Activated T-helper 1 cell treated with anti-CD3 and anti-CD28 coated beads, Interleukin-12 subunit alpha, Interleukin-12 subunit beta, Interleukin-2, Interleukin-4 antibody, amounts not matched to agents 30 ng/mL and 10 ng/mL and 1 ng/mL, durations not matched to agents 14 hours and 24 hours and 36 hours (primary cell): Measurements from ENCODE around the gene STX8. TPM values are rescaled to one million over a fixed set of nuclear protein-coding genes. Genes with fewer than 3 reads are reported as not detected.

ENCODE experiments used
- DNase-seq: peaks from one replicate; pipeline ENCODE4 v3.0.0; 2021; ENCODE audit warnings: low spot score
- H3K27ac Mint-ChIP-seq: one replicate; pipeline ENCODE4 v1.8.0; 2021; ENCODE audit warnings: mild to moderate bottlenecking, mixed read lengths
- H3K27me3 Mint-ChIP-seq: one replicate; pipeline ENCODE4 v1.8.0; 2022; ENCODE audit warnings: mild to moderate bottlenecking, moderate library complexity, mixed read lengths; ENCODE audit not compliant: insufficient read depth
- H3K36me3 Mint-ChIP-seq: one replicate; pipeline ENCODE4 v1.8.0; 2021; ENCODE audit warnings: low read depth, mixed read lengths
- H3K4me1 Mint-ChIP-seq: one replicate; pipeline ENCODE4 v1.8.0; 2021; ENCODE audit warnings: low read depth, mixed read lengths
- H3K4me3 Mint-ChIP-seq: one replicate; pipeline ENCODE4 v1.8.0; 2021; ENCODE audit warnings: mild to moderate bottlenecking, moderate library complexity, mixed read lengths
- H3K9me3 Mint-ChIP-seq: one replicate; pipeline ENCODE4 v1.8.0; 2021; ENCODE audit warnings: mixed read lengths
- intact Hi-C: fragments of 100-400 bp; cut with micrococcal nuclease; formaldehyde crosslinking; loops from one replicate; pipeline ENCODE4 v1.15.1; 2024
- total RNA-seq: library from RNA; stranded (reverse); gene quantifications from 2 replicates; pipeline ENCODE4 v1.2.3, GENCODE V29; 2022

The STX8 gene
- total RNA-seq, 1 donor from 2014 or later, result 47.2 TPM

- no peaks in the 10 kb centered on the region for H3K27me3 Mint-ChIP-seq
- H3K27ac Mint-ChIP-seq, result no peak overlapping the region
- intact Hi-C loops, result no loop called here
- H3K4me1 Mint-ChIP-seq, result no peaks in the 10 kb centered on the region
- H3K4me3 Mint-ChIP-seq, result no peak overlapping the region
- H3K36me3 Mint-ChIP-seq, result no peaks in the 10 kb centered on the region
- no peaks in the 10 kb centered on the region for H3K9me3 Mint-ChIP-seq
- DNase-seq, result no peak
These were observed 31.4 kb downstream of the STX8 start for GRCh38 chr17:9544221-9544620.

DNA sequence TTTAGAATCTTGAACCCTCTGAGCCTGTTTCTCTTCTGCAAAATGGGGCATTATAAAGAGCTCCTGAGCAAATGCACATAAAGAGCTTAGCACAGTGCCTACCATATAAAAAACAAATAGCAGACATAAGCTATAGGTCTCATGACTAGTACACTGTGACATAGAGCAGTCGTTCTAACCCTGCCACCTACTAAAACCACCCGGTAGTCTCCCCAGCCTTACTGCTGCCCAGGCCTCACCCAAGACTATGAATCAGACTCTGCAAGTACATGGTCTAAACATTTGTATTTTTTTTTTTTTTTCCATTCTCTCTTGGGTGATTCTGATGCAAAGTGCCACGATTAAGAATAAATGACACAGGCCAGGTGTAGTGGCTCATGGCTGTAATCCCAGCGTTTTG, 33.9 kb downstream of the STX8 start:
- intact Hi-C loops, result no loop called here
- DNase-seq, result no peak
- Mint-ChIP-seq H3K27me3 (no peaks in the 10 kb centered on the region), H3K4me1 (no peaks in the 10 kb centered on the region), H3K4me3 (no peak overlapping the region), H3K9me3 (no peaks in the 10 kb centered on the region), H3K36me3 (peaks cover 2% of the 10 kb centered on the region), H3K27ac (no peak overlapping the region)

DNA sequence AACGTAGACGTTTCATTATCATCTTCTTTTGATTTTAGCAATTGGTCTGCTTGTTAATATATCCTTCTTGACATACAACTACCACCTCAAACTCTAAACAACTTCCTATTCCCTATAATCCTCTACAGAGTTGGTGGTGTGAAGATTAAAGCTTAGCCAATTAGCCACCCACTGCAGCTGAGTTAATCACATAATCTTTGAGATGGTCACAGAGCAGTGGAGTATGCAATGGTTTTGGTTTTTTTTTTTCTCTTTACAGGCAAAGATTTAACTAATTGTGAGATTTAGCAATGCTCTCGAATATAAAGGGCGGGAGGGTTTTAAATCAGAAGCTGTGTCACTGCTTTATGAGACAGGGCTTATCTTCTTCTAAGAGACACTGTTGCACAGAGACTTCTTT, 37.0 kb downstream of the STX8 start:
- Mint-ChIP-seq H3K27me3 (no peaks in the 10 kb centered on the region), H3K4me1 (no peaks in the 10 kb centered on the region)
- DNase-seq, result no peak

DNA sequence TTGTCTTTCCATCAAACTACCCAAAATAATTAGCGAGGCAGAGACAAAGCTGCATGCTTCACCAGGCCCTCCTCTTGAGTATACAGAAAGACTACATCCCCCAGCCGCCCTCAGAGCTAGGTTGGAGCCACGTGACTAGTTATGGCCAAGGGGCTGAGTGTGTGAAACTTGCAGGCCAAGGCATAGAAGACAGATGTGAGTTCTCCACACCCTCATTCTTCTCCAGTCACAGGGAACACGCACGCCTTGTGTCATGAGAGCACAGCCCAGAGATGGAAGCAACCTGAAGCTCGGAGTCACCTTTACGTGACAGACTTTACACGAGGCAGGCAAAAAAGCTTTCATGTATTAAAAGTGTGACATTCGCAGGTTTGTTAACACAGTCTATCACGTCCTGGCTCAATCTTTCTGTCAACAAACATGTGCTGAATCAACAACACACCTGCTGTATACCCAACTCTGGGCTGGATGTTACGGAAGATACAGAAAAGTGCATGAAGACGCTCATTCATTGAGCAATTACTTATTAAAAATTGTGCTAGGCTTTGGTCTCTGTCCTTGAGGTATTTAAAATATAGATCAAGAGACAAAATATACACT, 38.3 kb downstream of the STX8 start:
- Mint-ChIP-seq H3K9me3 (no peaks in the 10 kb centered on the region), H3K36me3 (peaks cover 2% of the 10 kb centered on the region), H3K4me1 (no peaks in the 10 kb centered on the region), H3K4me3 (no peak overlapping the region), H3K27me3 (no peaks in the 10 kb centered on the region), H3K27ac (no peak overlapping the region)
- intact Hi-C loops, result no loop called here
- DNase-seq, result no peak

More for the DNA sequence above, 37.0 kb downstream of the STX8 start:
- no peak overlapping the region for H3K4me3 Mint-ChIP-seq
- no peaks in the 10 kb centered on the region for H3K9me3 Mint-ChIP-seq
- intact Hi-C loops, result no loop called here
- H3K36me3 Mint-ChIP-seq, result peaks cover 2% of the 10 kb centered on the region
- no peak overlapping the region for H3K27ac Mint-ChIP-seq

- intact Hi-C loops, result no loop called here
- no peak overlapping the region for H3K27ac Mint-ChIP-seq
- no peak overlapping the region for H3K4me3 Mint-ChIP-seq
- no peaks in the 10 kb centered on the region for H3K4me1 Mint-ChIP-seq
- DNase-seq, result no peak
- no peaks in the 10 kb centered on the region for H3K27me3 Mint-ChIP-seq
- H3K36me3 Mint-ChIP-seq, result peaks cover 2% of the 10 kb centered on the region
- H3K9me3 Mint-ChIP-seq, result no peaks in the 10 kb centered on the region
These were observed 39.6 kb downstream of the STX8 start for GRCh38 chr17:9536061-9536460.

GRCh38 chr17:9533441-9533840, 42.2 kb downstream of the STX8 start:
- Mint-ChIP-seq H3K4me3 (no peak overlapping the region), H3K9me3 (no peaks in the 10 kb centered on the region), H3K27me3 (no peaks in the 10 kb centered on the region), H3K4me1 (peaks cover 8% of the 10 kb centered on the region), H3K27ac (no peak overlapping the region), H3K36me3 (no peaks in the 10 kb centered on the region)
- intact Hi-C loops, result no loop called here
- DNase-seq, result no peak

DNA sequence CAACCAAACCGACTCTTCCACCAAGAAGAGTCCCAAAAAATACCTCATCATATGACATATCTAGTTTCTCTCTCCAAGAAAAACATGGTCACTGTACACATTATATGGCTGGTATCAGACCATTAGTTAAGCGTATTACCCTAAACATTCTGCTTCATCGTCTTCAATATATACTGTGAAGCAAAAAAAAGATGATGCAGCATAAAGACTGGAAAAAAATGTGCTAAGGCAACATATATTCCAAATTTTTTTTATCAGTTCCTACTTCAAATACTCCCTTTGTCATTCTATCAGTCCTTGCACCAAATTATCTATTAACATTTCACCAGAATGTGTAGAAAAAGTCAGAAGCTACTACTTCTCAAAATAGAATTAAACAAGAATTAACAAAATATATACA, 42.9 kb downstream of the STX8 start:
- Mint-ChIP-seq H3K27me3 (no peaks in the 10 kb centered on the region), H3K36me3 (no peaks in the 10 kb centered on the region), H3K9me3 (no peaks in the 10 kb centered on the region), H3K4me3 (no peak overlapping the region), H3K4me1 (peaks cover 8% of the 10 kb centered on the region), H3K27ac (no peak overlapping the region)
- intact Hi-C loops, result no loop called here
- DNase-seq, result no peak

GRCh38 chr17:9531034-9531433, 44.6 kb downstream of the STX8 start:
- Mint-ChIP-seq H3K36me3 (no peaks in the 10 kb centered on the region), H3K9me3 (no peaks in the 10 kb centered on the region), H3K27ac (no peak overlapping the region), H3K27me3 (no peaks in the 10 kb centered on the region), H3K4me3 (no peak overlapping the region), H3K4me1 (peaks cover 8% of the 10 kb centered on the region)
- DNase-seq, result no peak
- intact Hi-C loops, result no loop called here

GRCh38 chr17:9529033-9529700, 46.5 kb downstream of the STX8 start:
- H3K9me3 Mint-ChIP-seq, result no peaks in the 10 kb centered on the region
- no peaks in the 10 kb centered on the region for H3K36me3 Mint-ChIP-seq
- H3K4me1 Mint-ChIP-seq, result peaks cover 8% of the 10 kb centered on the region
- no peak for DNase-seq
- H3K27ac Mint-ChIP-seq, result no peak overlapping the region
- intact Hi-C loops, result loop anchor here (1.0 to 10.0 kb wide), 3 partner anchors 127 to 414 kb away; no protein-coding TSS in a partner anchor
- H3K4me3 Mint-ChIP-seq, result no peak overlapping the region
- H3K27me3 Mint-ChIP-seq, result no peaks in the 10 kb centered on the region

DNA sequence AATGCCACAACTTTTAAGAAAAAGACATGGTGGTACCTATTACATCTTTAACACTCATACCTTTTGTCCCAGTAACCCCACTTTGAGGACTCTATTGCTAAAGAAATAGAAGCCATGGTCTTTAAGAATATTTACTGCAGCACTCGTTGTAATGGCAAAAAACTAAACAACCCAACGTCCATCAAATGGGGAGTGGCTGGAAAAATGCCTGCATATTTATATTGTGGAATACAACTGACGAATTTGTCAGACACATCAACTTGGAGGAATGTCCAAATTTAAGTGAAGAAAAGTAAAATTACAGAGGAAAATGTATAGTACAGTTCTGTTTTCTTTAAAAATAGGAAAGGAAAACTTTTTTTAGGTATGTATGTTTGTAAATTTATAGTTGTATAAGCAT, 47.8 kb downstream of the STX8 start:
- intact Hi-C loops, result loop anchor here (10.0 kb wide), 2 partner anchors 233 to 413 kb away; no protein-coding TSS in a partner anchor
- no peak overlapping the region for H3K27ac Mint-ChIP-seq
- no peaks in the 10 kb centered on the region for H3K9me3 Mint-ChIP-seq
- H3K4me1 Mint-ChIP-seq, result peaks cover 8% of the 10 kb centered on the region
- no peak for DNase-seq
- no peaks in the 10 kb centered on the region for H3K36me3 Mint-ChIP-seq
- no peaks in the 10 kb centered on the region for H3K27me3 Mint-ChIP-seq
- H3K4me3 Mint-ChIP-seq, result no peak overlapping the region

DNA sequence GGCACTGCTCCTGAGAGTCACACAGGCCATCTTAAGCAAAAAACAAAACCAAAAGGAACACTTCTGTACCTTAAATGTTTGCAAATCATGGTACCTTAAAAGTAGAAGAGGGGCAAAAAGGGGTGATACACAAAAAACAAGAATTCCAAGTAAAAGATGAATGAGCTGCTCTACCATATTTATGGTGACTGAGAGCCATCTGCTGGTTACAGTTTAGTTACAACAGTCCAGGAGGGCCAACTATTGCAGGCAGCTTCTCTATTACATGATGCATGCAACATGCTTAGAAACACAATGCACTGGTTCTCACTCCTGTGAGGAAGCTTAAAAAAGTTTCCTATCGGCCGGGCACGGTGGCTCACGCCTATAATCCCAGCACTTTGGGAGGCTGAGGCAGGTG, 53.5 kb downstream of the STX8 start:
- Mint-ChIP-seq H3K4me3 (no peak overlapping the region), H3K4me1 (peaks cover 12% of the 10 kb centered on the region), H3K36me3 (no peaks in the 10 kb centered on the region), H3K9me3 (no peaks in the 10 kb centered on the region), H3K27ac (no peak overlapping the region), H3K27me3 (no peaks in the 10 kb centered on the region)
- no peak for DNase-seq
- intact Hi-C loops, result loop anchor here (1.0 to 10.0 kb wide), 4 partner anchors 120 to 530 kb away; no protein-coding TSS in a partner anchor

GRCh38 chr17:9521062-9521461, 54.6 kb downstream of the STX8 start:
- H3K27ac Mint-ChIP-seq, result no peak overlapping the region
- H3K4me3 Mint-ChIP-seq, result no peak overlapping the region
- no peaks in the 10 kb centered on the region for H3K27me3 Mint-ChIP-seq
- intact Hi-C loops, result loop anchor here (5.0 to 10.0 kb wide), 3 partner anchors 226 to 529 kb away; no protein-coding TSS in a partner anchor
- no peaks in the 10 kb centered on the region for H3K9me3 Mint-ChIP-seq
- peaks cover 14% of the 10 kb centered on the region for H3K4me1 Mint-ChIP-seq
- DNase-seq, result no peak
- H3K36me3 Mint-ChIP-seq, result no peaks in the 10 kb centered on the region

DNA sequence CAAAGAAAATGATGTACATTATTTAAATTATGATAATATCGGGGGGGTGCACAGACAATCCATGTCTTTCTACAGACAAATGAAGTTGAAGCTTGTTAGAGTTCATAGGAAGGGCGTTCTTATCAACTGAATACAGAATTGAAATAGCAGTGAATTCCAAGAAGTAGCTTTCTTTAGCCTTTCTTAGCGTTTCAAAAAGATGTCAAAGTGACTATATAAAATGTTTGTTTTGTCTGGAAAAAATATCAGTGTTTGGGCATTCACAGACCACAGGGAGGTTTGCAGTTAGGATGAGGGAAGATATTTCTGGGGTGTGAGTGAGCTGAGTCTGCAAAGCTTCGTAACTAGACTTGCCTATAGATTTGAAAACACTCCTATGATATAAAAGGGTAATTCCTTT, 55.0 kb downstream of the STX8 start:
- Mint-ChIP-seq H3K27me3 (no peaks in the 10 kb centered on the region), H3K9me3 (no peaks in the 10 kb centered on the region), H3K36me3 (no peaks in the 10 kb centered on the region), H3K27ac (no peak overlapping the region), H3K4me1 (peaks cover 14% of the 10 kb centered on the region), H3K4me3 (no peak overlapping the region)
- no peak for DNase-seq
- intact Hi-C loops, result loop anchor here (5.0 to 10.0 kb wide), 3 partner anchors 226 to 528 kb away; no protein-coding TSS in a partner anchor
